A673 (cell line): ENCODE data around the gene CHDH. TPM values are rescaled to one million over a fixed set of nuclear protein-coding genes. Genes with fewer than 3 reads are reported as not detected.

Experiments used
- BruUV-seq: library from RNA; stranded (reverse); fragments of 400-500 nt; replicated peaks from 2 replicates; lab custom pipeline; 2021; lab: Mats Ljungman, UMichigan
- CTCF ChIA-PET: fragments of 300-600 bp; sonication (Branson Sonifier 250); formaldehyde crosslinking; loops from one replicate; lab custom pipeline; 2022; ENCODE audit warnings: antibody characterized with exemption; lab: Charles Lee
- POLR2A ChIA-PET: fragments of 300-600 bp; sonication (Branson Sonifier 250); formaldehyde crosslinking; loops from one replicate; lab custom pipeline; 2022; ENCODE audit warnings: antibody characterized with exemption; ENCODE audit not compliant: low non-redundant PET; lab: Charles Lee
- DNase-seq: peaks from one replicate; pipeline ENCODE4 v3.0.0-alpha.2; 2015; ENCODE audit warnings: low spot score
- H3K27ac ChIP-seq: fragments of 200-600 bp; sonication (generic); 2 replicates; pipeline ENCODE4 v1.5.1; 2016; ENCODE audit warnings: mixed run types, low read depth, mild to moderate bottlenecking, mixed read lengths, antibody characterized with exemption, low read length; ENCODE audit not compliant: poor library complexity, severe bottlenecking
- H3K27me3 ChIP-seq: fragments of 200-600 bp; sonication (generic); replicated peaks from 2 replicates; pipeline ENCODE4 v1.6.1; 2017; ENCODE audit warnings: mixed run types, low read depth, mild to moderate bottlenecking, mixed read lengths, antibody characterized with exemption, low read length; ENCODE audit not compliant: insufficient read depth, poor library complexity
- H3K36me3 ChIP-seq: fragments of 200-600 bp; sonication (generic); 2 replicates; pipeline ENCODE4 v1.6.1; 2016; ENCODE audit warnings: mixed run types, mild to moderate bottlenecking, mixed read lengths, antibody characterized with exemption, low read length; ENCODE audit not compliant: insufficient read depth, poor library complexity, severe bottlenecking
- H3K4me1 ChIP-seq: fragments of 200-600 bp; sonication (generic); 2 replicates; pipeline ENCODE4 v1.6.1; 2017; ENCODE audit warnings: mixed run types, mild to moderate bottlenecking, mixed read lengths, antibody characterized with exemption, low read length; ENCODE audit not compliant: insufficient read depth, poor library complexity, severe bottlenecking
- H3K4me3 ChIP-seq: fragments of 200-600 bp; sonication (generic); 2 replicates; pipeline ENCODE4 v1.5.1; 2016; ENCODE audit warnings: low read depth, mixed run types, mild to moderate bottlenecking, mixed read lengths, low read length; ENCODE audit not compliant: poor library complexity, severe bottlenecking
- H3K9me3 ChIP-seq: fragments of 200-600 bp; sonication (generic); 2 replicates; pipeline ENCODE4 v1.6.1; 2016; ENCODE audit warnings: mixed run types, low read depth, mild to moderate bottlenecking, mixed read lengths, antibody characterized with exemption, low read length; ENCODE audit not compliant: poor library complexity, severe bottlenecking
- CTCF ChIP-seq: fragments of 300-800, 200-600 bp; sonication (generic); conservative IDR thresholded peaks from 2 replicates; pipeline ENCODE4 v1.5.1; 2017; ENCODE audit warnings: low read depth, mild to moderate bottlenecking, antibody characterized with exemption, low read length, moderate library complexity, mixed read lengths
- EZH2 ChIP-seq: fragments of 200-600 bp; sonication (generic); IDR thresholded peaks from 2 replicates; pipeline ENCODE4 v1.6.1; 2017; ENCODE audit warnings: borderline replicate concordance, low read depth, mild to moderate bottlenecking, mixed read lengths, antibody characterized with exemption, low read length; ENCODE audit not compliant: poor library complexity, severe bottlenecking
- intact Hi-C: fragments of 100-400 bp; cut with micrococcal nuclease; formaldehyde crosslinking; loops from one replicate; pipeline ENCODE4 v1.10.0; 2022; ENCODE audit not compliant: unreplicated experiment
- total RNA-seq: library from RNA; stranded (reverse); gene quantifications from 2 replicates; pipeline ENCODE4 v1.2.3, GENCODE V29; 2021

CHDH gene
- total RNA-seq, 1 experiment from 2014 or later, result not detected

- intact Hi-C loops, result no loop called here
- H3K36me3 ChIP-seq, result peaks cover 4% of the 10 kb centered on the region
- no TSS peak for BruUV-seq
- H3K4me1 ChIP-seq, result peaks cover 5% of the 10 kb centered on the region
- POLR2A ChIA-PET, result no interaction called here
- TF ChIP-seq EZH2 (no peak), CTCF (no peak)
- no peak overlapping the region for H3K4me3 ChIP-seq
- H3K27me3 ChIP-seq, result no peaks in the 10 kb centered on the region
- no peak for DNase-seq
- H3K27ac ChIP-seq, result no peak overlapping the region
- no peaks in the 10 kb centered on the region for H3K9me3 ChIP-seq
- CTCF ChIA-PET, result no interaction called here
These were observed 39.0 kb upstream of the CHDH start for GRCh38 chr3:53885239-53885638.

- H3K4me3 ChIP-seq, result no peak overlapping the region
- no peak overlapping the region for H3K27ac ChIP-seq
- H3K4me1 ChIP-seq, result peaks cover 5% of the 10 kb centered on the region
- H3K27me3 ChIP-seq, result no peaks in the 10 kb centered on the region
- no TSS peak for BruUV-seq
- no peak for DNase-seq
- CTCF ChIA-PET, result no interaction called here
- H3K9me3 ChIP-seq, result no peaks in the 10 kb centered on the region
- POLR2A ChIA-PET, result no interaction called here
- intact Hi-C loops, result no loop called here
- TF ChIP-seq EZH2 (no peak), CTCF (no peak)
- H3K36me3 ChIP-seq, result peaks cover 6% of the 10 kb centered on the region
These were observed 38.4 kb upstream of the CHDH start for GRCh38 chr3:53884623-53885022.

GRCh38 chr3:53883008-53883407 lies 36.8 kb upstream of the CHDH start:
- Histone ChIP-seq H3K36me3 (peaks cover 20% of the 10 kb centered on the region), H3K4me3 (no peak overlapping the region), H3K9me3 (no peaks in the 10 kb centered on the region), H3K27ac (no peak overlapping the region), H3K4me1 (peaks cover 5% of the 10 kb centered on the region), H3K27me3 (no peaks in the 10 kb centered on the region)
- no peak for TF ChIP-seq EZH2
- no peak for TF ChIP-seq CTCF
- intact Hi-C loops, result no loop called here
- no peak for DNase-seq
- POLR2A ChIA-PET, result no interaction called here
- BruUV-seq, result no TSS peak
- CTCF ChIA-PET, result no interaction called here
